Cardiac septum (tissue), 1 donor: Measurements from ENCODE around the gene PPP1R36. TPM values are rescaled to one million over a fixed set of nuclear protein-coding genes. Genes with fewer than 3 reads are reported as not detected.
"Not testable (repeated sequence)": the region's sequence is repeated elsewhere in the genome, so short reads cannot be mapped to it uniquely, and the experiment has no call there.

ENCODE experiments used
- DNase-seq: peaks from one replicate; pipeline ENCODE4 v3.0.0-alpha.2; 2020; ENCODE audit warnings: low spot score
- intact Hi-C: fragments of 100-400 bp; cut with DNase I; formaldehyde crosslinking; loops from one replicate; pipeline ENCODE4 v1.14.0; 2022
- total RNA-seq: library from RNA; stranded (reverse); fragmentation: NEBNext Ultra II Directional; extraction: Animal tissue kit (Norgen Biotek cat#: 25700); gene quantifications from one replicate; pipeline ENCODE4 v1.2.1, GENCODE V29; 2021
- donor health status: DM: no; HTN: no; CAD: no.

Gene PPP1R36
- total RNA-seq, 1 donor from 2014 or later = 0.94 TPM

DNA sequence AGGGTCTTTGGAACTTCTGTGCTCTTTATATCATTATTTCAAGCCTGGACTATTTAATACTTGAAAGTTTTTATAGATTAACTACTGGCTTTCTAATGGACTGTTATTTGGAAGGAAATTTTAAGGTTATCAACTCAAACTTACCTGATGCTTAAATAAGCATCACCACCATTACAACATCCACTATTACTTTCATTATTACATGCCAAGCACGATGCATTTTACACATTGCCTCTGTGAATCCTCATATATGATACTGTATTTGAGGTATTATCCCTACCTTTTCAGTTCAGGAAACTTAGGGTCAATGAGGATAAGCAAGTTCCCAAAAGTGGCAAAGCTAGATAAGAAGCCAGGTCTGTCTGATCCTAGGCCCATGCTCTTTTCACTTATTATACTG is 32.8 kb upstream of the PPP1R36 start:
- DNase-seq = no peak
- intact Hi-C loops = no loop called here

DNA sequence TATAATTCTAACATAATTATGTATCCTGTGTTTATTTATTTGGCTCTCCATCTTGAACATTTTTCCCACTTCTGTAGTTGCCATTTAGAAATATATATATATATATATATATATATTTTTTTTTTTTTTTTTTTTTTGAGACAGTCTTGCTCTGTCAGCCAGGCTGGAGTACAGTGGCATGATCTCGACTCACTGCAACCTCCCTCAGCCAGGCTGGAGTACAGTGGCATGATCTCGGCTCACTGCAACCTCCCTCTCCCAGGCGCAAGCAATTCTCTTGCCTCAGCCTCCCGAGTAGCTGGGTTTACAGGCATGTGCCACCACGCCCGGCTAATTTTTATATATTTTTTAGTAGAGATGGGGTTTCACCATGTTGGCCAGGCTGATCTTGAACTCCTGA is 32.1 kb upstream of the PPP1R36 start:
- DNase-seq, intact Hi-C loops: not testable (repeated sequence)

DNA sequence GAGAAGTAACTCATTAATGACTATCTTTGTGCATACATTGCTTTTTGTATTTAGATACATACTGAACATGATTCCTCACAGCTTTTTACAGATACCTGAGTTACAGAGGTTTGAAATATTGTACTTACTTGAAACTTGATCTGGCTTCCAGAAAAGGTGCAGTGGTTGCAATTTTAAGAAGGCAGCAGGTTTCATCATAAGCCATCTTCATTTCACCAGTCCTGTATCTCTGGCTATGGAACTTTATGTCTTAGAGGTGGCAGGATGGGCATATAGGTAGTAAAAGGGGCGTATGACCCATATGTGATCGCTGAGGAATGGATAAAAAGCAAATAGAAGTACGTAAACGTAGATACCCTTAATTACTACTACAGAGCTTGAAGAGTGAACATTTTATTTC is 31.5 kb upstream of the PPP1R36 start:
- no peak for DNase-seq
- intact Hi-C loops = no loop called here

DNA sequence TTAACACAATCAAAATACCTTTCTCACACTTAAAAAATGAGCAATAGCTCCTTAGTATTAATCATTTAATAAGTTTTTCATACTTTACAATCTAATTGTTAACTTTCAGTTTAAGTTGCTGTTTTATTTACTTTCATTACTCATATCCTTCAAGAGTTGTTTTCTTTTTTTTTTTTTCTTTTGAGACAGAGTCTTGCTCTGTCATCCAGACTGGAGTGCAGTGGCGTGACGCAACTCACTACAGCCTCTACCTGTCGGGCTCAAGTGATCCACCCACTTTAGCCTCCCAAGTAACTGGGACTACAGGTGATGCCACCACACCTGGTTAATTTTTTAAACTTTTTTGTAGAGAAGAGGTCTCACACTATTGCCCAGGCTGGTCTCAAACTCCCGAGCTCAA is 29.1 kb upstream of the PPP1R36 start:
- no peak for DNase-seq
- intact Hi-C loops = no loop called here

DNA sequence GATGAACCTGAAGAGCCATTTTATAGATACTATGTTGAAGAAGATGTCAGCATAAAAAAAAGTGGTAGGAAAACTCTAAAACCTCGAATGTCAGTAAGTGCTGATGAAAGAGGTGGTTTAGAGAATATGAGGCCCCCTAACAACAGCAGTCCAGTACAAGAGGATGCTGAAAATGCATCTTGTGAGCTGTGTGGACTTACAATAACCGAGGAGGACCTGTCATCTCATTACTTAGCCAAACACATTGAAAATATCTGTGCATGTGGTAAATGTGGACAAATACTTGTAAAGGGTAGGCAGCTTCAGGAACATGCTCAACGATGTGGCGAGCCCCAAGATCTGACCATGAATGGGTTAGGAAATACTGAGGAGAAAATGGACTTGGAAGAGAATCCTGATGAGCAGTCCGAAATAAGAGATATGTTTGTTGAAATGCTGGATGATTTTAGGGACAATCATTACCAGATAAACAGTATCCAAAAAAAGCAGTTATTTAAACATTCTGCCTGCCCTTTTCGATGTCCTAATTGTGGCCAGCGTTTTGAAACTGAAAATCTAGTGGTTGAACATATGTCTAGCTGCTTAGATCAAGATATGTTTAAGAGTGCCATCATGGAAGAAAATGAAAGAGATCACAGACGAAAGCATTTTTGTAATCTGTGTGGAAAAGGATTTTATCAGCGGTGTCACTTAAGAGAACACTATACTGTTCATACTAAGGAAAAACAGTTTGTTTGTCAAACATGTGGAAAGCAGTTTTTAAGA is 27.0 kb upstream of the PPP1R36 start:
- intact Hi-C loops = no loop called here
- no peak for DNase-seq

DNA sequence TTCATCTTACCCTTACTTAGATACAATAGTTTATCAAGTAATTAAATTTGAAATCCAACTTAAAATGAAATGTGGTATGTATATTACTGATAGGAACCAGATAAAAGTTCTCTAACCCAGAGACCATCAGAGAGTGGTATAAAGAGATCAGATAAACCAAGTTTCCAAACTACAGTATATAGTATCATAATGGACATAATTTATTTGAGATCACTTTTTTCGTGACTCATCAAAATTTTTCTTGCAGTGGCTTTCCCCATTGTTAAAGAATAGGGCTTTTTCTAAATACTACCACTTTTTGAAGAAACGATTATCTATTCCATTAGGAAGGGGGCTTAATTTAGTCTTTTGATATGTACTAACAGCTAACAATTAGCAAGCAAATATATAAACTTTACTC is 24.4 kb upstream of the PPP1R36 start:
- no peak for DNase-seq
- intact Hi-C loops = no loop called here

DNA sequence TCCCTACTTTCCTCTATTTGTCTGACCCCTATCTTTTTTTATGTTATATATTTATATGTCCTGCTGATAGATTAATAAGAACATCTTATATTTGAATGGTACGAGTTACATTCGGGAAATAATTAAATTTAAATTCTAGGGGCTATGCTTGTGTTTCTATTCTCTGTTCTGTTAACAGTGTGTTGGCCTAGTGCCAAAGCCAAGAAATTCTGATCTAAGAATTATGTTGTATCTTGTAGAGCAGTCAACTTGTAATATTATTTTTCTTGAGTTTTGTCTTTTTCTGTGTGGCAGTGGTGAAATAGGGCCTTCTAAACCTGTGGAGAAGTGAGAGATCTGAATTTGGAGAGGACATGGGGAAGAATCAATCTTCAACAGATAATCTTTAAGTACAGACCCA is 18.2 kb upstream of the PPP1R36 start:
- DNase-seq = no peak
- intact Hi-C loops = no loop called here

DNA sequence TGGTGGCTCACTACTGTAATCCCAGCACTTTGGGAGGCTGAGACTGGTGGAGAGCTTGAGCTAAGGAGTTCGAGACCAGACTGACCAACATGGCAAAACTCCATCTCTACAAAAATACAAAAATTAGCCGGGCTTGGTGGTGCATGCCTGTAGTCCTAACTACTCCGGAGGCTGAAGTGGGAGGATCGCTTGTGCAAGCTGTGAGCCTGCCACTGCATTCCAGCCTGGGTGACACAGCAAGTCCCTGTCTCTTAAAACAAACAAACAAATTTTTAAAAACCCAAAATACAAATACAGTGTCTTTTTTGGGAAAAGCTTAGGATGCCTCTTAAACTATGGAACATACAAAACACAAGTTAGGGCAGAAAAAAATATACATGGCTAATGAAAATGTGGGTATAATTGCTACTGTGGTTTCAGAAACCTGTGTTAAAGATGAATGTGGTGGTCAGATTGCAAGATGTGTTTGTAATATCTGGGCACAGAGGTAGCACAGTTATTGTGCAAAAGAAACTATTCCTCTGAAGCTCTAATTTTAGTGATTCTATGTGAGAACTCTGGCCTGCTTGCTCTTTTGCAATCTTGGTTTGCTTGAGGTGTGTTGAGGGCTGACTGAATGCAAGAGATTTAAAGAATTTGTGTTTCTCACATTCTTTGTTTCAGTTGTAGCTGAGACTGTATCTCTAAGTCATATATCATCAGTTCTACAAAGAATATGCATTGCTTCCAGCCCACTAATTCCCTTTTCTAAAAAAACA is 13.1 kb upstream of the PPP1R36 start:
- intact Hi-C loops = no loop called here
- no peak for DNase-seq

DNA sequence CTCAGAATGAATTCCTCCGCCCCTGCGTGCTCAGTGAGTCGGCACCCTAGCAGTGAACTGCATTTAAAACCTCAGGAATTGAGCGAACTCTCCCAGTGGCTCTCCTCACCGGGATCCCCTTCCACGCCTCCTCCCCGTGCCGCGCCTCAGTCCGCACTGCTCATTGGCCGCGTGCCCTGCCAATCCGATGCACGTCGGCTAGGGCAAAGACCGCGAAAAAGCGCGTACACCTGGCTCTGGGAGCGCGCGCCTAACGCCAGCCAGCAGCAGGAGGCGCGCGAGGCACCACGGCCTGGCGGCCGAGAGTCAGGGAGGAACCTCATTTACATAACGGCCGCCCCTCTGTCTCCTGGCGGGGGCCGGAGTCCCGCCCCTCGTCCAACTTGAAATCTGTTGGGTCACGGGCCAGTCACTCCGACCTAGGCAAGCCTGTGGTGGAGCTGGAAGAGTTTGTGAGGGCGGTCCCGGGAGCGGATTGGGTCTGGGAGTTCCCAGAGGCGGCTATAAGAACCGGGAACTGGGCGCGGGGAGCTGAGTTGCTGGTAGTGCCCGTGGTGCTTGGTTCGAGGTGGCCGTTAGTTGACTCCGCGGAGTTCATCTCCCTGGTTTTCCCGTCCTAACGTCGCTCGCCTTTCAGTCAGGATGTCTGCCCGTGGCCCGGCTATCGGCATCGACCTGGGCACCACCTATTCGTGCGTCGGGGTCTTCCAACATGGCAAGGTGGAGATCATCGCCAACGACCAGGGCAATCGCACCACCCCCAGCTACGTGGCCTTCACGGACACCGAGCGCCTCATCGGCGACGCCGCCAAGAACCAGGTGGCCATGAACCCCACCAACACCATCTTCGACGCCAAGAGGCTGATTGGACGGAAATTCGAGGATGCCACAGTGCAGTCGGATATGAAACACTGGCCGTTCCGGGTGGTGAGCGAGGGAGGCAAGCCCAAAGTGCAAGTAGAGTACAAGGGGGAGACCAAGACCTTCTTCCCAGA is 9.3 kb upstream of the PPP1R36 start, which contains the start of gene HSPA2:
Gene HSPA2, plus strand, starts transcription at position 534 of the 995 bp plus-strand sequence. Its CDS starts 109 bp downstream, at position 643.
- peak; percentile 99 for DNase-seq
- intact Hi-C loops = loop anchor here (1.0 kb wide), 1 partner anchor 96 kb away; no protein-coding TSS in a partner anchor

DNA sequence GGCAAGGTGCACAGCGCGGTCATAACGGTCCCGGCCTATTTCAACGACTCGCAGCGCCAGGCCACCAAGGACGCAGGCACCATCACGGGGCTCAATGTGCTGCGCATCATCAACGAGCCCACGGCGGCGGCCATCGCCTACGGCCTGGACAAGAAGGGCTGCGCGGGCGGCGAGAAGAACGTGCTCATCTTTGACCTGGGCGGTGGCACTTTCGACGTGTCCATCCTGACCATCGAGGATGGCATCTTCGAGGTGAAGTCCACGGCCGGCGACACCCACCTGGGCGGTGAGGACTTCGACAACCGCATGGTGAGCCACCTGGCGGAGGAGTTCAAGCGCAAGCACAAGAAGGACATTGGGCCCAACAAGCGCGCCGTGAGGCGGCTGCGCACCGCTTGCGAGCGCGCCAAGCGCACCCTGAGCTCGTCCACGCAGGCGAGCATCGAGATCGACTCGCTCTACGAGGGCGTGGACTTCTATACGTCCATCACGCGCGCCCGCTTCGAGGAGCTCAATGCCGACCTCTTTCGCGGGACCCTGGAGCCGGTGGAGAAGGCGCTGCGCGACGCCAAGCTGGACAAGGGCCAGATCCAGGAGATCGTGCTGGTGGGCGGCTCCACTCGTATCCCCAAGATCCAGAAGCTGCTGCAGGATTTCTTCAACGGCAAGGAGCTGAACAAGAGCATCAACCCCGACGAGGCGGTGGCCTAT is 8.3 kb upstream of the PPP1R36 start:
- intact Hi-C loops = no loop called here
- DNase-seq = no peak

DNA sequence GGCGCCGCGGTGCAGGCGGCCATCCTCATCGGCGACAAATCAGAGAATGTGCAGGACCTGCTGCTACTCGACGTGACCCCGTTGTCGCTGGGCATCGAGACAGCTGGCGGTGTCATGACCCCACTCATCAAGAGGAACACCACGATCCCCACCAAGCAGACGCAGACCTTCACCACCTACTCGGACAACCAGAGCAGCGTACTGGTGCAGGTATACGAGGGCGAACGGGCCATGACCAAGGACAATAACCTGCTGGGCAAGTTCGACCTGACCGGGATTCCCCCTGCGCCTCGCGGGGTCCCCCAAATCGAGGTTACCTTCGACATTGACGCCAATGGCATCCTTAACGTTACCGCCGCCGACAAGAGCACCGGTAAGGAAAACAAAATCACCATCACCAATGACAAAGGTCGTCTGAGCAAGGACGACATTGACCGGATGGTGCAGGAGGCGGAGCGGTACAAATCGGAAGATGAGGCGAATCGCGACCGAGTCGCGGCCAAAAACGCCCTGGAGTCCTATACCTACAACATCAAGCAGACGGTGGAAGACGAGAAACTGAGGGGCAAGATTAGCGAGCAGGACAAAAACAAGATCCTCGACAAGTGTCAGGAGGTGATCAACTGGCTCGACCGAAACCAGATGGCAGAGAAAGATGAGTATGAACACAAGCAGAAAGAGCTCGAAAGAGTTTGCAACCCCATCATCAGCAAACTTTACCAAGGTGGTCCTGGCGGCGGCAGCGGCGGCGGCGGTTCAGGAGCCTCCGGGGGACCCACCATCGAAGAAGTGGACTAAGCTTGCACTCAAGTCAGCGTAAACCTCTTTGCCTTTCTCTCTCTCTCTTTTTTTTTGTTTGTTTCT is 7.6 kb upstream of the PPP1R36 start:
- intact Hi-C loops = no loop called here
- no peak for DNase-seq

DNA sequence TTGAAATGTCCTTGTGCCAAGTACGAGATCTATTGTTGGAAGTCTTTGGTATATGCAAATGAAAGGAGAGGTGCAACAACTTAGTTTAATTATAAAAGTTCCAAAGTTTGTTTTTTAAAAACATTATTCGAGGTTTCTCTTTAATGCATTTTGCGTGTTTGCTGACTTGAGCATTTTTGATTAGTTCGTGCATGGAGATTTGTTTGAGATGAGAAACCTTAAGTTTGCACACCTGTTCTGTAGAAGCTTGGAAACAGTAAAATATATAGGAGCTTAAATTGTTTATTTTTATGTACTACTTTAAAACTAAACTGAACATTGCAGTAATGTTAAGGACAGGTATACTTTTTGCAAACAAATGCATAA is 6.9 kb upstream of the PPP1R36 start:
- intact Hi-C loops = no loop called here
- DNase-seq = no peak

DNA sequence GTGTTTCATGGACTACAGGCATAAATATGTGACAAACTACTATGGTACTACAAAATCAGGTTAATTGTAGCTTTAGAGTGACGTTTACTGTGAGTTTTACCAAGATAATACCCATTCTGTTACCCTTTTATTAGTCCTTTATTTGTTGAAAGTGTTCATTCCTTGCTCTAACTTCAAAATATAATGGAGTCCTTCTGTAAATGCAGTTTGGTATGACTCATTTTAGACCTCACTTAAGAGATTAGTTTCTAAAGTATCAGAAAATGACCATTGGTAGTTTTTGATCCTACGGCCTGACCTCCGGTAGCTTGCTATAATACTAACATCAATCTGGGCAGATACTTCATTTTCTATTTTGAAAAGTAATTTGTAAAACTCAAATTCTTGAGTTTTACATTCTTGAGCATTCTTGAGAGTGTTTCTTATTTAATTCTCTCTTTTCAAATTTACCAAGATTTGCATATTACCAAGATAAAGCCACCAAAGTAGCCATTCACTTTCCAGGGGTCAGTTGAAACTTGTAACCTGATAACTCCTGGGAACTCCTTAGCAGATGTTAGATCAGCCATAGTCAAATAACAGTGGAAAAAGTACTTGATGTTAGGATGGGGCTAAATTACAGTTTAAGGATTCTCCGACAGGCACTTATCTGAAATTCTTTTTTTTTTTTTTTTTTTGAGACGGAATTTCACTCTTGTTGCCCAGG is 5.0 kb upstream of the PPP1R36 start:
- intact Hi-C loops = no loop called here
- DNase-seq = no peak

DNA sequence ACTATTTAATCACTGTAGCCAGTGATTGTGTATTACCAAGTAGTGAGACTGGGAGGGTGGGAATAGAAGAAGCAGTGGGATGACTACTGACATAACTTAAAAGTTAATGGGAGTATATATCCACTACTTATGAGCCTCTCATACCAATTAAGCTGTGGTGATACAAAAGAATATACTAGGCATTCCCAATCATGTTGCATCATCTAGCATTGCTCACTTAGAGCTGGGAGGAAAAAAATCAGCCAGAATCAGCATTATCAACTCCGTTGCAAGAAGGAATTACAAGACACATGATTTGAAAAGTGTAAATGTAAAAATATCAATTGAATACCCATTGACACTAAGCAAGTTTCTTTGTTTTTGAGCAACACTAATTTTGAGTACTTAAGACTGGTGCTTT is 745 bp upstream of the PPP1R36 start:
- DNase-seq = no peak
- intact Hi-C loops = no loop called here

DNA sequence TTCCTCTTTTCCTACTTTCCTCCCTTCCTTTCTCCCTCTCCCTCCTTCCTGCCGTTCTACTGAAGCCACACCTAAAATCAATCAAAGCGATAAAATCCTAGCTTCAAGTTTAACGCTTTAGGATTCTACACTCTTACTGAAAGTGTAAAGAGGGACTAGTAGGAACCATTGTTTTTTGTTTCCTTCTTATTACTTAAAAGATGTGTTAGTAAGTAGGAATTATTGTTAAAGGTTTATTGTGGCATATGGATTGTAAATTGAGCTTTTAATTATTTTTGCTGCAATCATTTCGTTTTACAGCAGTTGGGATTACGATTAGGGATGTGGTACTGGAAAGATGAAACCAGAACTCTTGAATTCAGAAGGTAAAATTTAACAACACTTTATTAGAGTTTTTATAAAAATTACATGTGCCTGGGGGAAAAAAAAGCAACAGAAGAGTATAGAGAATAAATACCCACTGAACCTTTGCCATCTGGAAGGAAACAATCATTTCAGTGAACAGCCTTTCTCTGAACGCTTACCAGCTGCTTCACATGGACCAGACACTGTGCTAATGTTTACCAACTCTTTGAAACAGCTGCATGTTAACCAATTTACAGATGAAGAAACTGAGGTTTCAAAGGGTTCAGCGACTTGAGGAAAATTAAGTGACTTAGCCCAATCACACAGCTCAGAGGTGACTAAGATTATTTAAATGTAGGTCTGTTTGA is 1.0 kb downstream of the PPP1R36 start:
- no peak for DNase-seq
- intact Hi-C loops = no loop called here

DNA sequence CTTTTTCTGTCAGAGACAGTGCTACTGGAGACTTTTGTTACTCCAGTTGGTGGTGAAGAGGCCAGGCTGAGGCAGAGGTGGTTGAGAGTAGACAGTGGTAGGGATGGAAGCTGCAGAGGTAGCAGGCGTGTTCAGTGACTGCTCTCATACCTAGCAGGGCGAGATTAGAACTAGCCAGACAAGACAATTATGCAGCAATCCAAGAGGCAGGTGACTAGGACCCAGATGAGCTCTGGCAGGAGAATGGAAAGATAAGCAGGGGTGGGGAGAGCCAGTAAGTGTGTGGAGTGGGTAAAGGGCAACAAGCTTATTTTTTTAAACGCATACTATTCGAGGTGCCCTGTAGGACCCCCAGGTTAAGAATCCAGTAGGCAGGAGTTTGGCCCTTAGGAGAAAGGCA is 4.8 kb downstream of the PPP1R36 start:
- intact Hi-C loops = no loop called here
- no peak for DNase-seq

DNA sequence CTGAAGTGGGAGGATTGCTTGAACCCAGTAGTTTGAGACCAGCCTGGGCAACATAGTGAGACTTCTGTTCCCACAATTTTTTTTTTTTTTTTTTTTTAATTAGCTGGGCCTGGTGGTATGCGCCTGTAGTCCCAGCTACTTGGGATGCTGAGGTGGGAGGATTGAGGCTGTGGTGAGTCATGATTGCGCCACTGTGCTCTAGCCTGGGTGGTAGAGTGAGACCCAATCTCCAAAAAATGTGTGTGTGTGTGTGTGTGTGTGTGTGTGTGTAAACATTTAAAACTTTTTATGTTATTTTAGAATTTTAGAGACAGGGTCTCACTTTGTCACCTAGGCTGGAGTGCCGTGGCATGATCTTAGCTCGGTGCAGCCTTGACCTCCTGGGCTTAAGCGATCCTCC is 6.8 kb downstream of the PPP1R36 start:
- intact Hi-C loops = no loop called here
- no peak for DNase-seq
